ENCODE measurements around the gene CCDC93.

- TF ChIP-seq POLR2AphosphoS5 (IDR thresholded peaks at IDR 0.05) (no peak), CTCF (IDR thresholded peaks at IDR 0.05) (no peak), EP300 (IDR thresholded peaks at IDR 0.05) (no peak), POLR2A (IDR thresholded peaks at IDR 0.05) (no peak)
Observed at GRCh38 chr2:118040891-118041290, 27.0 kb upstream of the CCDC93 start.
